Activated CD4-positive, alpha-beta T cell treated with anti-CD3 and anti-CD28 coated beads, Interleukin-2, amount 10 ng/mL, durations not matched to agents 24 days and 14 days (primary cell): ENCODE results near the gene HYI. TPM values are rescaled to one million over a fixed set of nuclear protein-coding genes. Genes with fewer than 3 reads are reported as not detected.
A peak's percentile ranks its signal among the peaks of the same experiment; 100 is the strongest.
"Not testable (repeated sequence)": the region's sequence is repeated elsewhere in the genome, so short reads cannot be mapped to it uniquely, and the experiment has no call there.

ENCODE experiments used
- DNase-seq: peaks from one replicate; pipeline ENCODE4 v3.0.0; 2022
- H3K27ac Mint-ChIP-seq: one replicate; pipeline ENCODE4 v1.8.0; 2022; ENCODE audit warnings: mild to moderate bottlenecking, mixed read lengths
- H3K27me3 Mint-ChIP-seq: one replicate; pipeline ENCODE4 v1.8.0; 2022; ENCODE audit warnings: mixed read lengths
- H3K36me3 Mint-ChIP-seq: one replicate; pipeline ENCODE4 v1.8.0; 2022; ENCODE audit warnings: low read depth, mild to moderate bottlenecking, mixed read lengths
- H3K4me1 Mint-ChIP-seq: one replicate; pipeline ENCODE4 v1.8.0; 2021; ENCODE audit warnings: mixed read lengths
- H3K4me3 Mint-ChIP-seq: one replicate; pipeline ENCODE4 v1.8.0; 2022; ENCODE audit warnings: mild to moderate bottlenecking, moderate library complexity, mixed read lengths
- H3K9me3 Mint-ChIP-seq: one replicate; pipeline ENCODE4 v1.8.0; 2021; ENCODE audit warnings: mixed read lengths
- intact Hi-C: fragments of 100-400 bp; cut with micrococcal nuclease; formaldehyde crosslinking; loops from one replicate; pipeline ENCODE4 v1.15.1; 2023
- total RNA-seq: library from RNA; stranded (reverse); gene quantifications from 2 replicates; pipeline ENCODE4 v1.2.3, GENCODE V29; 2022

HYI gene, protein sequence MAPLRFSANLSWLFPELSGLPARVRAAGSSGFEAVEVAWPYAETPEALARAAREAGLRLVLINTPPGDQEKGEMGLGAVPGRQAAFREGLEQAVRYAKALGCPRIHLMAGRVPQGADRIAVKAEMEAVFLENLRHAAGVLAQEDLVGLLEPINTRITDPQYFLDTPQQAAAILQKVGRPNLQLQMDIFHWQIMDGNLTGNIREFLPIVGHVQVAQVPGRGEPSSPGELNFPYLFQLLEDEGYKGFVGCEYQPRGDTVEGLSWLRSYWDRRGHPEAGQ
- total RNA-seq = 14.8 and 15.1 TPM in 2 replicates

DNA sequence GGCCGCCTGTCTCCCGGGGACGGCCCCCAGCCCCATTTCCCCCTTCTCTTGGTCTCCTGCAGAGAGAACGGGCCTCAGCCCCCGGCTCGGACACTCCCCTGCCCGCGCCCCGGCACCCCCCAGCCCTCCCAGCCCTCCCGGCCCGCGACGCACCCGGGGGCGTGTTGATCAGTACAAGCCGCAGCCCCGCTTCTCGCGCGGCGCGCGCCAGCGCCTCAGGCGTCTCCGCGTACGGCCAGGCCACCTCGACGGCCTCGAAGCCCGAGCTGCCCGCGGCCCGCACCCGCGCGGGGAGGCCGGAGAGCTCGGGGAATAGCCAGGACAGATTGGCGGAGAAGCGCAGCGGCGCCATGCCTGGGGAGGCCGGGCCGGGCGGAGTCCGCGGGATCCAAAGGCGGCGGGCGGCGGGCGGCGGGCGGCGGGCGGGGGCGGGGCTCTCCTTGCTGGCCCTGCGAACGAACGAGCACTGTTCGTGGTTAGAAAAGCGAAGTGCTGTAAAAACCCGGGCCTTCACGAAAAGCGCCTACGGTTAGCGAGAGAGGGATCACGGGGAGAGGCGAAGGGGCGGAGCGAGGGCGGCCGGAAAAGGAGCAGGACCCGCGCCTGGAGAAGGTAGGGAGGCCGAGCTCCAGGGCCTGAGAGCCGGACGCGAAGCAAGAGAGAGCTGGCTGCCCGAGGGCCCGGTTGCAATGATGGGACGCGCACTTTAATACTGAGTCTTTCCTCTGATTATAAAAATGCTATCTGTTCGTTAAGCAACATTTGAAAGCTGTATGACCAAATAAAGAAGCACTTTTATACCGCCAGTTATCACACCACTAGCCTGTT is at the start of gene HYI:
Gene HYI (minus strand): TSS at position 490 of the 828 bp plus-strand sequence. CDS start 138 bp downstream, at position 352.
- DNase-seq = peak; percentile 93
- Mint-ChIP-seq H3K9me3 (peaks cover 11% of the 10 kb centered on the region), H3K36me3 (peaks cover 33% of the 10 kb centered on the region), H3K27ac (peak within 1 kb of the TSS; percentile 88), H3K4me3 (peak within 1 kb of the TSS; percentile 87), H3K4me1 (peaks cover 23% of the 10 kb centered on the region), H3K27me3 (peaks cover 25% of the 10 kb centered on the region)
- intact Hi-C loops = loop anchor here (2.0 to 5.0 kb wide), 2 partner anchors 96 to 493 kb away; partner anchors contain the start of genes CDC20 and IPO13

DNA sequence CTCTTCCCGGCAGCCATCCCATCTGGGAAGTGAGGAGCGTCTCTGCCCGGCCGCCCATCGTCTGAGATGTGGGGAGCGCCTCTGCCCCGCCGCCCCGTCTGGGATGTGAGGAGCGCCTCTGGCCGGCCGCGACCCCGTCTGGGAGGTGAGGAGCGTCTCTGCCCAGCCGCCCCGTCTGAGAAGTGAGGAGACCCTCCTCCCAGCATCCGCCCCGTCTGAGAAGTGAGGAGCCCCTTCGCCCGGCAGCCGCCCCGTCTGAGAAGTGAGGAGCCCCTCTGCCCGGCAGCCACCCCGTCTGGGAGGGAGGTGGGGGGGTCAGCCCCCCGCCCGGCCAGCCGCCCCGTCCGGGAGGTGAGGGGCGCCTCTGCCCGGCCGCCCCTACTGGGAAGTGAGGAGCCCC is 48.1 kb upstream of the HYI start:
- H3K4me3 Mint-ChIP-seq, H3K9me3 Mint-ChIP-seq, H3K27me3 Mint-ChIP-seq, DNase-seq, H3K27ac Mint-ChIP-seq, H3K4me1 Mint-ChIP-seq, H3K36me3 Mint-ChIP-seq, intact Hi-C loops: not testable (repeated sequence)

DNA sequence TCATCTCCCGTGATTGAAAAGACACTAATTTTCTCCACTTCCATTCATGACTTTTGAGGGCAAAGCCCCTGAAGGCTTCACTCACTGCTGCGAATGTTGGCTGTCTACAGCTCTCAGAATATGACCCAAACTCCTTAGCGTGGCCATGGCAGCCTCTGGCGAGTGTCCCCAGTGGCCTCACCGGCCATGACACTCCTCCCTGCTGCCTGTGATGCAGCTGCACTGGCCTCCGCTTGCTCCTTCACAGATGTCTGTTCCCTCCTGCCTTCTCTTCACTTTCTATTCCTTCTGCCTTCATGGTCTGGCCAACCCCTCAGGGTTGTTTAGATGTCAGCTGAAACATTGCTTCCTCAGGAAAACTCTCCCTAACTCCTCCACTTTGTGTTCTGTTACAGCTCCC is 46.2 kb upstream of the HYI start:
- DNase-seq = no peak
- no peaks in the 10 kb centered on the region for H3K9me3 Mint-ChIP-seq
- H3K27ac Mint-ChIP-seq = no peak overlapping the region
- no peaks in the 10 kb centered on the region for H3K4me1 Mint-ChIP-seq
- H3K4me3 Mint-ChIP-seq = no peak overlapping the region
- peaks cover 4% of the 10 kb centered on the region for H3K27me3 Mint-ChIP-seq
- intact Hi-C loops = no loop called here
- no peaks in the 10 kb centered on the region for H3K36me3 Mint-ChIP-seq

DNA sequence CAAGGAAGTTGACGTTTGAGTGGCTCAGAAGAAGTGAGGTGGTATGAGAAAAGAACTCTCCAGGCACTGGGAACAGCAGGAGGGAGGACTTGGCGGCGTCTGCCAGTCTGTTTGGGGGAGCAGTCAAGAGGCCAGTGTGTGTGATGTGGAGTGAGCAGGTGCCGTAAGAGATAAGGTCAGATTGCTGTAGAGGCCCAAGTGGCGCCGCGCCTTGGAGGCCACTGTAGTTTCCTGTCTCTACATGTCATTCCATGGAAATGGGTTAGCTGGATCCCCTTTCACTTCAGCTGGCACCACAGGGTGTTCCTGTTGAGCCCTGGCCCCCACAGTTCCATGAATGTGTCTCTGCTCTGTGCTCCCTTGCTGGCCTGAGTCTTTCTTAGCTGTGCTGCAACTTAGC is 41.5 kb upstream of the HYI start:
- Mint-ChIP-seq H3K27ac (no peak overlapping the region), H3K9me3 (peaks cover 12% of the 10 kb centered on the region), H3K36me3 (no peaks in the 10 kb centered on the region), H3K4me3 (no peak overlapping the region), H3K27me3 (peaks cover 14% of the 10 kb centered on the region), H3K4me1 (no peaks in the 10 kb centered on the region)
- DNase-seq = no peak
- intact Hi-C loops = no loop called here

DNA sequence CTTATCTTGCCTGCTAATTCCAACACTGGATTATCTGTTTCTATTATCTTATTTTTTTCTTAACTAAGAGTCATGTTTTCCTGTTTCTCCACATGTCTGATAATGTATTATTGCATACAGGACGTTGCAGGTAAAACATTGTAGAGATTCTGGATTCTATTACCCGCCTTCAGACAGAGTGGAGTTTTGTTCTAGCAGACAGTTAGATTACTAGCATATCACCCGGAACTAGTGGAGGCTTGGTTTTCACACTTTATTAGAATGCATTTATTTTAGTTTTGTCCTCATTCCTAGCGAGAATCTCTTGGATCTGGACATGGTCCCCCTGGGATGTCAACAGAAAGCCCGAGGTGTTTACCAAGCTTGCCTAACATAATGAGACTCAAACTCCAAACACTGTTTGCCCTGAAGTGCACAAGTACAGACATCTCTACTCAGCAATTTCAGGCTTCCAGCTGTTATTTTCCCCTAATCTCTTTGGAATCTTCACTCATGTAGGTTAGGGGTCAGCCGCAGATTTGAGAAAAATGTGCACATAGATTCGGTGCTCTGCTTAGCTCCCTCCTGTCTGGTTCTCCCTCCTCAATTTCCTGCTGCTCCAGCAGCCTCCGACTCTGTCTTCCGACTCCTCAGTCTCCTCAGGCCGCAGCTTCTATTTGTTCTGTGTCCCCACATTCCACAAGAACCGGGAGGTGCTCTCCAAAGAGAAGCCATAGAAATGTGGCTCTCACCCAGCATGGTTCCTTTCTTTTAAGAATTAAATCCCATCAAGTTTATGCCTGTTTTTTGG is 40.1 kb upstream of the HYI start:
- Mint-ChIP-seq H3K4me3 (no peak overlapping the region), H3K4me1 (no peaks in the 10 kb centered on the region), H3K9me3 (peaks cover 22% of the 10 kb centered on the region), H3K36me3 (no peaks in the 10 kb centered on the region), H3K27ac (no peak overlapping the region), H3K27me3 (peaks cover 14% of the 10 kb centered on the region)
- no peak for DNase-seq
- intact Hi-C loops = no loop called here

DNA sequence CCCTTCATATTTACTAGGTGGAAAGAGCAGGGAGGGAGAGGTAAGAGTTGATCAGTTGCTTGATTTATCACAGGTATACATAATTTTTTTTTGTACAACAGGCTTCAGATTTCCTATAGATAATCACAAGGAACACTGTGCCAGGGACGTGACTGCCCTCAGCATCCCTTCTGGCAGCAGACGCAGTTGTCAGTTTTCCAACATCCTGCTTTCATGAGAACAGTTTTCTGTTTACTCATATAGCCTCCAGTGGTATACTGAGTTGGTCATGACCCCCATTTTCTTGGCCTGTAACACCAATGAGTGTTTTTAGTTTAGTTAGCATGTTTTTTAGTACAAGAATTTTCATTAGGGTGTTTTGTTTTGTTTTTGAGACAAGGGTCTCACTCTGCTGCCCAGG is 39.1 kb upstream of the HYI start:
- intact Hi-C loops = no loop called here
- H3K4me3 Mint-ChIP-seq = no peak overlapping the region
- no peaks in the 10 kb centered on the region for H3K4me1 Mint-ChIP-seq
- peaks cover 3% of the 10 kb centered on the region for H3K36me3 Mint-ChIP-seq
- DNase-seq = no peak
- peaks cover 16% of the 10 kb centered on the region for H3K27me3 Mint-ChIP-seq
- peak overlapping the region; percentile 7 for H3K27ac Mint-ChIP-seq
- peaks cover 28% of the 10 kb centered on the region for H3K9me3 Mint-ChIP-seq

DNA sequence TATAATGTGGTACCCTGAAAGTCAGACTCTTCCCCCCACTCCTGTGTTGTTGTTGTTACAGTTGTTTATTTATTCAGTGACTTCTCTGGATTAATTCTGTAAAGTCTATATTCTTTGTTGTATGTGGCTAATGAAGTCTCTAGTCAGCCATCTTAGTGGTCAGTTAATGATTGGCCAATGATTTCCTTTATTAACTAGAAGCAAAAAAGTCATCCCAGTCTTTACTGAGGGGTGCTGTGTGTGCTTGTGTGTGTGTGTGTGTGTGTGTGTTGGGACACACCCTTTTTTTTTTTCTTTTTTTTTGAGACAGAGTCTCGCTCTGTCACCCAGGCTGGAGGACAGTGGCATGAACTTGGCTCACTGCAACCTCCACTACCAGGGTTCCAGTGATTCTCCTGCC is 37.3 kb upstream of the HYI start:
- intact Hi-C loops = no loop called here

DNA sequence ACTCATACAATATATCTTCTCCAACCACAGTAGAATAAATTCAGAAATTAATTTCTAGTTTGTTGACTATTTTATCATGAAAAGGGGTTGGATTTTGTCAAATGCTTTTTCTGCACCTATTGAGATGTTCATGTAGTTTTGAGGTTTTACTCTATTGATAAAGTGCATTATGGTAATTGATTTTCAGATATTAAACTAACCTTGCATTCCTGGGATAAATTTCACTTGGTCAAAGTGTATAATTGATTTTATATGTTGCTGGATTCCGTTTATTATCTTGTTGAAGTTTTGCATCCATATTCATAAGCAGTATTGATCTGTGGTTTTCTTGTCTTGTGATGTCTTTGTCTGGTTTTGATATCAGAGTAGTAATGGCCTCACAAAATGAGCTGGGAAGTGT is 34.4 kb upstream of the HYI start:
- Mint-ChIP-seq H3K27ac (no peak overlapping the region), H3K4me1 (no peaks in the 10 kb centered on the region), H3K36me3 (peaks cover 6% of the 10 kb centered on the region), H3K4me3 (no peak overlapping the region), H3K9me3 (peaks cover 34% of the 10 kb centered on the region), H3K27me3 (peaks cover 16% of the 10 kb centered on the region)
- intact Hi-C loops = no loop called here
- no peak for DNase-seq

More for the DNA sequence above, 37.3 kb upstream of the HYI start:
- H3K27me3 Mint-ChIP-seq = peaks cover 20% of the 10 kb centered on the region
- no peaks in the 10 kb centered on the region for H3K4me1 Mint-ChIP-seq
- peaks cover 31% of the 10 kb centered on the region for H3K9me3 Mint-ChIP-seq
- DNase-seq = no peak
- no peak overlapping the region for H3K27ac Mint-ChIP-seq
- peaks cover 6% of the 10 kb centered on the region for H3K36me3 Mint-ChIP-seq
- no peak overlapping the region for H3K4me3 Mint-ChIP-seq

DNA sequence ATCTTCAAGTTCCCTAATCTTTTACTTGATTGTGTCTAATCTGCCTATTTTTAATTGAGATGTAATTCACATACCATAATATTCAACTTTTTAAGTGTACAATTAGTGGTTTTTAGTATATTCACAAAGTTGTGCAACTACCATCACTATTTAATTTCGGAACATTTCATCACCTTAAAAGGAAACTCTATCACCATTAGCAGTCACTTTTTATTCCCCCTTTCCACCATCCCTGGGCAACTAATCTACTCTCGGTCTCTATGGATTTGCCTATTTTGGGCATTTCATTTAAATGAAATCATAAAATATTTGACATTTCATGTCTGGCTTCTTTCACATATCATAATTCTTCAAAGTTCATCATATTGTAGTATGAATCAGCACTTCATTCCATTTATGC is 30.6 kb upstream of the HYI start:
- H3K4me3 Mint-ChIP-seq = no peak overlapping the region
- peaks cover 16% of the 10 kb centered on the region for H3K9me3 Mint-ChIP-seq
- intact Hi-C loops = no loop called here
- peaks cover 6% of the 10 kb centered on the region for H3K36me3 Mint-ChIP-seq
- no peak for DNase-seq
- no peak overlapping the region for H3K27ac Mint-ChIP-seq
- peaks cover 6% of the 10 kb centered on the region for H3K4me1 Mint-ChIP-seq
- peaks cover 17% of the 10 kb centered on the region for H3K27me3 Mint-ChIP-seq

DNA sequence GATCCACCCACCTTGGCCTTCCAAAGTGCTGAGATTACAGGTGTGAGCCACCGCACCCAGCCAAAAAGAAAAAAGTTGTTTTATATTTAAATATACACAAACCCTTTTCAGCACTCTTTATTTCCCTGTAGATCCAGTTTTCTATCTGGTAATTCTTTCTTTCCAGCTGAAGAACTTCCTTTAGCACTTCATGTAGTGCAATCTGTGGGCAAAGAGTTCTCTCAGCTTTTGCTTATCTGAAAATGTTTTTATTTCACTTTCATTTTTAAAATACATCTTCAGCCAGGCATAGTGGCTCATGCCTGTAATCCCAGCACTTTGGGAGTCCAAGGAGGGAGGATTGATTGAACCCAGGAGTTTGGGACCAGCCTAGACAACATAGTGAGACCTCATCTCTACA is 28.5 kb upstream of the HYI start:
- Mint-ChIP-seq H3K9me3 (peaks cover 3% of the 10 kb centered on the region), H3K27me3 (peaks cover 23% of the 10 kb centered on the region), H3K4me1 (peaks cover 6% of the 10 kb centered on the region), H3K27ac (no peak overlapping the region), H3K4me3 (no peak overlapping the region), H3K36me3 (no peaks in the 10 kb centered on the region)
- intact Hi-C loops = no loop called here
- no peak for DNase-seq

DNA sequence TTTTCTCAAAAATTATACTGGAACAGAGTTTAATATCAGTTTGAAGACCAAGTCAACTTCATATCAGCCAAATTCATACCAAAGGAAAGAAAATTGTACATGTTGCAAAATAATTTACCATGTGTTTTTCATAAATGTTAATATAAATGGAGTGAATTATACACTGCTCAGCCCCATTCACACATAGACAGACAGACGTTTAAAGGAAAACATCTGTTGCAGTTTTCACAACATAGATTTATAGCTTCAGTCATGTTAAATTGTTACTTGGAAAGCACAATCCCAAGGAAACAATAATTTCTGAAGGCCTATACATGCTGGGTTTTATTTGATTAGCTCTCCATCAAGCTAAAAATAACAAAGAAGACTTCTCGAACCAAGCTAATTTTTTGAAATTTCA is 27.8 kb upstream of the HYI start:
- H3K27ac Mint-ChIP-seq = no peak overlapping the region
- no peaks in the 10 kb centered on the region for H3K36me3 Mint-ChIP-seq
- peaks cover 23% of the 10 kb centered on the region for H3K27me3 Mint-ChIP-seq
- H3K4me3 Mint-ChIP-seq = no peak overlapping the region
- DNase-seq = no peak
- H3K9me3 Mint-ChIP-seq = peaks cover 3% of the 10 kb centered on the region
- intact Hi-C loops = no loop called here
- H3K4me1 Mint-ChIP-seq = peaks cover 6% of the 10 kb centered on the region

DNA sequence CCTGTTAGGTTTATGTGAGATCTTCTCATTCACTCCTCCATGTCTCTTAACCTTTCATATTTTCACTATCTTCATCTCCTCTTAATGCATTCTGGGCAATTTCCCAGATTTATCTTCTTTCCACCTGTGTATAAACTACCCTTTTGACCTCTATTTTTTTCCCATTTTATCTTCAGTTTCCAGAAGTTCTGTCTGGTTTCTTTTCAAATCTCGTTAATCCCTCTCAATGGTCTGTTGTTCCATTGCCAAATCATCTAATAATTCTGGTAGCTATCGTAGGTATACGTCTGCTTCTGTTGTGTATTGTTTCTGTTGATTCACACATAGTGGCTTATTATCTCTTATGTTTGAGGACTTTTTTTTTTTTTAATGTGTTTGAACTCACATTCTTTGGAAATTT is 25.7 kb upstream of the HYI start:
- H3K27ac Mint-ChIP-seq = no peak overlapping the region
- DNase-seq = no peak

DNA sequence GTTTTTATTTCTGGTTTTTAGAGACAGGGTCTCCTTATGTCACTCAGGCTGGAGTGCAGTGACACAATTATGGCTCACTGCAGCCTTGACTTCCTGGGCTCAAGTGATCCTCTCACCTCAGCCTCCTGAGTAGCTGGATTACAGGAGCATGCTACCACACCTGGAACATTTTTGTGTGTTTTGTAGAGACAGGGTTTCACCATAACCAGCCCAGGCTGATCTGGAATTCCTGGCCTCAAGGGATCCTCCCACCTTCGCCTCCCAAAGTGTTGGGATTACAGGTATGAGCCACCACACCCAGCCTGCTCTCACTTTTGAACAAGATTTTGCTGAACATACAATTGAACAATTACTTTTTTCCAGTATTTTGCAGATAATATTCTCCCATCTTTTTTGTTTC is 24.0 kb upstream of the HYI start:
- H3K4me1 Mint-ChIP-seq = peaks cover 6% of the 10 kb centered on the region
- no peak overlapping the region for H3K4me3 Mint-ChIP-seq
- H3K27me3 Mint-ChIP-seq = peaks cover 28% of the 10 kb centered on the region
- no peaks in the 10 kb centered on the region for H3K36me3 Mint-ChIP-seq
- DNase-seq = no peak
- intact Hi-C loops = no loop called here
- H3K27ac Mint-ChIP-seq = no peak overlapping the region
- H3K9me3 Mint-ChIP-seq = no peaks in the 10 kb centered on the region

More for the DNA sequence above, 25.7 kb upstream of the HYI start:
- no peaks in the 10 kb centered on the region for H3K36me3 Mint-ChIP-seq
- intact Hi-C loops = no loop called here
- peaks cover 6% of the 10 kb centered on the region for H3K4me1 Mint-ChIP-seq
- no peak overlapping the region for H3K4me3 Mint-ChIP-seq
- peaks cover 3% of the 10 kb centered on the region for H3K9me3 Mint-ChIP-seq
- peaks cover 26% of the 10 kb centered on the region for H3K27me3 Mint-ChIP-seq
